Smooth muscle cell (in vitro differentiated cells): ENCODE results near the gene KCNG1. TPM values are rescaled to one million over a fixed set of nuclear protein-coding genes. Genes with fewer than 3 reads are reported as not detected.

Experiments
- DNase-seq: peaks from one replicate; lab custom pipeline; 2025; ENCODE audit not compliant: unreplicated experiment; lab: John Stamatoyannopoulos, UW
- H2AFZ ChIP-seq: fragments of 200-600 bp; sonication (generic); 2 replicates; pipeline ENCODE4 v1.6.0; 2016; ENCODE audit warnings: antibody characterized with exemption, low read depth, mild to moderate bottlenecking
- H3F3A ChIP-seq: fragments of 200-600 bp; sonication (generic); 2 replicates; pipeline ENCODE4 v1.6.0; 2017; ENCODE audit warnings: antibody characterized with exemption, low read depth
- H3K27ac ChIP-seq: fragments of 200-600 bp; sonication (generic); 2 replicates; pipeline ENCODE4 v1.5.1; 2016; ENCODE audit warnings: low read depth, mild to moderate bottlenecking
- H3K27me3 ChIP-seq: fragments of 200-600 bp; sonication (generic); 2 replicates; pipeline ENCODE4 v1.6.1; 2016; ENCODE audit warnings: low read depth, mild to moderate bottlenecking
- H3K36me3 ChIP-seq: fragments of 200-600 bp; sonication (generic); 2 replicates; pipeline ENCODE4 v1.5.1; 2016; ENCODE audit warnings: low read depth
- H3K4me1 ChIP-seq: fragments of 200-600 bp; sonication (generic); 2 replicates; pipeline ENCODE4 v1.5.1; 2016; ENCODE audit warnings: low read depth
- H3K4me2 ChIP-seq: fragments of 200-600 bp; sonication (generic); 2 replicates; pipeline ENCODE4 v1.6.0; 2016; ENCODE audit warnings: mild to moderate bottlenecking
- H3K4me3 ChIP-seq: fragments of 200-600 bp; sonication (generic); 2 replicates; pipeline ENCODE4 v1.5.1; 2016; ENCODE audit warnings: mild to moderate bottlenecking
- H3K79me2 ChIP-seq: fragments of 200-600 bp; sonication (generic); 2 replicates; pipeline ENCODE4 v1.6.0; 2016; ENCODE audit warnings: low read depth, mild to moderate bottlenecking
- H3K9ac ChIP-seq: fragments of 200-600 bp; sonication (generic); 2 replicates; pipeline ENCODE4 v1.6.0; 2016; ENCODE audit warnings: low read depth
- H3K9me3 ChIP-seq: fragments of 200-600 bp; sonication (generic); replicated peaks from 2 replicates; pipeline ENCODE4 v1.5.1; 2016; ENCODE audit warnings: low read depth
- H4K20me1 ChIP-seq: fragments of 200-600 bp; sonication (generic); 2 replicates; pipeline ENCODE4 v1.6.0; 2016; ENCODE audit warnings: low read depth
- CTCF ChIP-seq: fragments of 200-600 bp; sonication (generic); IDR thresholded peaks from 2 replicates; pipeline ENCODE4 v1.5.1; 2017; ENCODE audit warnings: borderline replicate concordance, mild to moderate bottlenecking, antibody characterized with exemption; ENCODE audit not compliant: insufficient read depth, poor library complexity, severe bottlenecking
- WGBS: methylation state at CpG from one replicate; pipeline ENCODE4 v1.1.7; 2016; ENCODE audit warnings: low lambda C conversion rate; 5-methylcytosine and 5-hydroxymethylcytosine counted together
- polyA plus RNA-seq: library from polyadenylated mRNA; unstranded; fragments of >200 nt; fragmentation: Nextera tagmentation; extraction: Ambion mirVana; gene quantifications from 2 replicates; pipeline ENCODE4 v1.2.1, GENCODE V29; 2016
- total RNA-seq: library from RNA; depleted of rRNA; stranded (reverse); fragments of >200 nt; gene quantifications from 2 replicates; pipeline ENCODE4 v1.2.3, GENCODE V29; 2014

The KCNG1 gene
- total and polyA plus RNA-seq, 2 experiments from 2014 or later = 51.2 to 54.1 TPM

- Histone ChIP-seq H4K20me1 (no peaks in the 10 kb centered on the region), H3K27ac (no peak overlapping the region), H3F3A (no peaks in the 10 kb centered on the region), H3K36me3 (no peaks in the 10 kb centered on the region), H2AFZ (no peak overlapping the region), H3K79me2 (no peaks in the 10 kb centered on the region), H3K9ac (no peak overlapping the region), H3K4me1 (peaks cover 5% of the 10 kb centered on the region), H3K4me3 (no peak overlapping the region), H3K4me2 (no peak overlapping the region), H3K27me3 (peaks cover 1% of the 10 kb centered on the region), H3K9me3 (no peaks in the 10 kb centered on the region)
- WGBS = 95% methylated on average over 5 of the region's 5 CpGs
- TF ChIP-seq CTCF = no peak
- no peak for DNase-seq
These were observed 37.4 kb upstream of the KCNG1 start for GRCh38 chr20:51060301-51060700.

GRCh38 chr20:51059862-51060261 is 37.0 kb upstream of the KCNG1 start:
- DNase-seq = no peak
- Histone ChIP-seq H3K4me3 (no peak overlapping the region), H3K4me1 (peaks cover 5% of the 10 kb centered on the region), H3F3A (no peaks in the 10 kb centered on the region), H2AFZ (no peak overlapping the region), H3K27me3 (peaks cover 5% of the 10 kb centered on the region), H3K79me2 (no peaks in the 10 kb centered on the region), H3K4me2 (no peak overlapping the region), H3K9ac (no peak overlapping the region), H3K36me3 (no peaks in the 10 kb centered on the region), H3K27ac (no peak overlapping the region), H3K9me3 (no peaks in the 10 kb centered on the region), H4K20me1 (no peaks in the 10 kb centered on the region)
- WGBS = 26% methylated on average over 1 of the region's 1 CpG
- TF ChIP-seq CTCF = no peak

GRCh38 chr20:51058017-51058416 is 35.1 kb upstream of the KCNG1 start:
- Histone ChIP-seq H3K27ac (no peak overlapping the region), H3K79me2 (no peaks in the 10 kb centered on the region), H2AFZ (no peak overlapping the region), H3K4me1 (peaks cover 5% of the 10 kb centered on the region), H3K4me2 (no peak overlapping the region), H3K27me3 (peaks cover 16% of the 10 kb centered on the region), H3F3A (no peaks in the 10 kb centered on the region), H3K9ac (no peak overlapping the region), H3K9me3 (no peaks in the 10 kb centered on the region), H3K36me3 (no peaks in the 10 kb centered on the region), H4K20me1 (no peaks in the 10 kb centered on the region), H3K4me3 (no peak overlapping the region)
- no peak for DNase-seq
- TF ChIP-seq CTCF = no peak
- WGBS = 69% methylated on average over 9 of the region's 9 CpGs

GRCh38 chr20:51054233-51054632 is 31.3 kb upstream of the KCNG1 start:
- Histone ChIP-seq H2AFZ (no peak overlapping the region), H4K20me1 (no peaks in the 10 kb centered on the region), H3K4me2 (no peak overlapping the region), H3K36me3 (no peaks in the 10 kb centered on the region), H3K27ac (no peak overlapping the region), H3F3A (no peaks in the 10 kb centered on the region), H3K9me3 (no peaks in the 10 kb centered on the region), H3K79me2 (no peaks in the 10 kb centered on the region), H3K27me3 (peaks cover 16% of the 10 kb centered on the region), H3K4me3 (no peak overlapping the region), H3K4me1 (peaks cover 5% of the 10 kb centered on the region), H3K9ac (no peak overlapping the region)
- 91% methylated on average over 11 of the region's 11 CpGs for WGBS
- TF ChIP-seq CTCF = no peak
- no peak for DNase-seq
